GM18499 (cell line): ENCODE results near the gene PEX26.
"Not testable (repeated sequence)": the region's sequence is repeated elsewhere in the genome, so short reads cannot be mapped to it uniquely, and the experiment has no call there.

Source experiments
- ATAC-seq: cut with Tn5 transposase; IDR thresholded peaks from one replicate; pipeline ENCODE4 v1.9.1; 2021; ENCODE audit warnings: moderate number of reproducible peaks; ENCODE audit not compliant: insufficient read depth, unreplicated experiment

Gene PEX26

DNA sequence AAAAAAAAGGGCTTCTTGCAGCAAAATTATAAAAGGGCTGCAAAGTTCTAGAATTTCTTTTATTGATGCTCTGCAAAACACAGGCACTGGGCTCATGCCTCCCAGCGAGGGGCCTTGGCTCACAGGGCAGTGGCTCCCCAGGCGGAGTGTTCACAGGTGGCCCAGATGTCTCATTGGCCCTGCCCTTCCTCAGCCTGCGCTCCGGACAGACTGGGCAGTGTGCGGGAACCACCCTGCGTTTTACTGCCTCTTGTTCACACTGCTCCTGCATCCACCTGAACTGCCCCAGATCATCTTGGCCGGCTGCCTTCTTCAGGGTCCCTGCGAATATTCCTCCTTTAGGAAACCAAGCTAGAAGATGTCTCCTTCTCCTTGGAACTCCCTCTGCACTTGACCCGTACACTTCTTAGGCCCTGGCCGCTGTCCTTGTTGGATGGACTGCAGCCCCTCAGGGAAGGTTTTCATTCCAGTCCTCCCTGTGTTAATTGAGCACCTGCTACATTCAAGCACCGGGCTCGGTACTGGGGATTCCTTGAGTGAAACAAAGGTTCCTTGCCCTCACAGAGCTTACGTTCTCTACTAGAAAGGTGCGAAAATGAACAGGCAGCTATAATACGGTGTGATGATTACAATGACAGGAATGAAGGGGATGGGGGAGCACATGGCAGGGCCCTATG lies 37.3 kb downstream of the PEX26 start:
- no peak for ATAC-seq

DNA sequence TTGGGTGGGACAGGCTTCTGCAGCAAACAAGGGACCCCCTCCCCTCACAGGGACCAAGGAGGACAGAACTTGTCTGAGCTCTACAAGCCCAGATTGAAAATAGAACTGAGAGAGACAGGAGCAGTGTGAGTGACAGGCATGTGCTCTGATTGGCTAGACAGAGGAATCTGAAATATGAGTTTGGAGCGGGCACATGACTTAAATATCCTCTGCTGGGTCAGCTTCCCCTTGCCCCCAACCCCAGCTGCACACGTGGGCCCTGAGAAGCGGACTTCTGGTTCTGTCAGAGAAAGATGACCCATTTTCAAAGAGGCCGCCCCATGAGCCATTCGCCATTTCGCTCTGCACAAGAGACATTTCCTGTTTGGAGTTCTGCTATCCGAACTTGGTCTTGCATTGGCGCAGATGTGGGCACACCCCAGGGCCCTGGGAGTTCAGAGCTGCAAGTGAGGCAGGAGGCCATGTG lies 38.1 kb downstream of the PEX26 start:
- ATAC-seq, result no peak

DNA sequence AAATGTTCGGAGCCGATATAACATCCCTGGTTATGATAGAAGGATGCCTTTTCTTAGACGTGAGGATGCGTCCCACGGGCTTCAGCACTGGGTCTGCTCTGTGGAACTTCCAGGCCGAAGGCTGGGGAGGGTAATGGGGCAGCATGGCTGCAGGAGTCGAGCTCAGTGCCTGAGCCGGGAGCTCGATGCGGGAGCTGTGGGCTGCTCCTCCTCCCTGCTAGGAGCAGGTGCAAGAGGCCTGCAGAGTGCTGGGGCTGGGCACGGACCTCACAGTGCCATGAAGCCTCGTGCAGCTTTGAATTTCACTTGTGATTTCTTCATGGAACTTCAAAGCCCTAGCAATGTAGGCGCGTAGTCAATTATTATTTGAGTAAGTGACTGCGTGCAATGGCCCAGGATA lies 38.8 kb downstream of the PEX26 start:
- no peak for ATAC-seq

DNA sequence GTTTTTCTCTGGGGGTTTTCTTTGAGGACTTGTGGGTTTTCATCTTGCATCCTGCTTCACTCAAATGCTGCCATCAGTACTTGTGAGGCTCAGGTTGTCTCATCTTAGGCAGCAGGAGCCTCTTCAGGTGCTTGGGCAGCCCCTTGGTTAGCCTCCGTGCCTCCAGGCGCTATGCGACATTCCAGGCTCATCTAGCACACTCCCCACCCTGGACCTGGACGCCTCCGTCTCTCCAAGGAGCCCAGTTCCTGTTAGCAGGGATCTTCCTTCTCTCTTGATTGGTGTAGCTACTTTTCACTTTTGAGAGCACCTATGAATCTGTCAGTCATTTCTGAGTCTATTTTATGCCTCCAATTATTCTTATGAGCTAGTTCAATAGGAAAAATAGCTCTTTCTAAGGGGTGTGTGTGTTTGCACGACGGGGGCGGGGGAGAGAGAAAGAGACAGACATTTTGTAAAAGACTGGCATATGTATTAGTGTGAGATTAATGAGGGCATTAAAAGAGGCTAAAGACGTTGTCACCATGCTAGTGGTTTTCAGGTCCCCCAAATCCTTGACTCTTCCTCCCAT lies 40.6 kb downstream of the PEX26 start:
- no peak for ATAC-seq

DNA sequence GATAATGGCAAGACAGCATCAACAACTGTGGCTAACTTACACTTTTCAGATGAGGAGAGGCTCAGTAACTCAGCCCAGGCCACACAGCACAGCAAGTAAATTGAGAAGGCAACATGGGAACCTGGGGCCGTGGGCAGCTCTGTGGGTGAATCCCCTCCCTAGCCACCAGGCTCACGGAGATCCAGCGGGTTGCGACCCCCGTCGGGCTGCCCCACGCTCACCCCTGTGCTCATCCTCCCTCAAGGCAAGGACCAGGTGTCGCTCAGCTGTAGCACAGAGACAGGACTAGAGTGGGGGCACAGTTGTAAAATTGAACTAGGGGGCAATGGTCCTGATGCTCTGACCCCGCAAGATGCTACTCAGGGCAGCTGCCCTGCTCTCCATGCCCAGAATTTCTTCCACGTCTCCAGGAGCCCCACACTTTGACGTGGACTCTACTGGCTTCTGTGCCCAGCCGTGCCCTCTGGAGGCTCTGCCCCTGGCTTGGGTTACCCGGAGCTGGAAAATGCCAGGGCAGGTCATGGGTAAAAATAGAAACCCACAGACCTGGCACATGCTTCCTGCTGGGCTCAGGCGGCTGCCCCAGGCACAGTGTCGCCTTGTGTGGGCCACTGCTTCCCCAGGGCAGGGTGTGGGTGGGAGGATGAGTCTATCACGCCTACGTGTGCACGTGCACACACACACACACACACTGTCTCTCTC lies 41.8 kb downstream of the PEX26 start:
- no peak for ATAC-seq

DNA sequence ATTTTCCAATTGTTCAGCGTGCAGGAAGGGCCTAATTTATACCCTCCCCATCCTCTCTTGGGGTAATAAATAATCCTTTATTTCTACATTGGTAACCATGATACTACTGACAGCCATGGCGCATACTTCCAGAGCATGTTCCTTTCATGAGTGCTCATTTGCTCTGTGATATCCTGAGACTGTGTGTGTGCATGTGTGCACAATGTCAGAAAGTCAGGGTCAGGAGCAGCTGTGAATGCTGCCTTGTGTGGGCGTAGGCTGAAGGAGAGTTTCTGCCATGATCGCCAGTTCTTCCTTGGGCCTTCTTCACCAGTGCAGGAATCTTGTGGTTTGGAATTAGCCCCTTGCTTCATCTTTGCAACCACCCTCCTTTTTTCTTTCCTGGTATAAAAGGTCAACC lies 43.1 kb downstream of the PEX26 start:
- ATAC-seq, result no peak

DNA sequence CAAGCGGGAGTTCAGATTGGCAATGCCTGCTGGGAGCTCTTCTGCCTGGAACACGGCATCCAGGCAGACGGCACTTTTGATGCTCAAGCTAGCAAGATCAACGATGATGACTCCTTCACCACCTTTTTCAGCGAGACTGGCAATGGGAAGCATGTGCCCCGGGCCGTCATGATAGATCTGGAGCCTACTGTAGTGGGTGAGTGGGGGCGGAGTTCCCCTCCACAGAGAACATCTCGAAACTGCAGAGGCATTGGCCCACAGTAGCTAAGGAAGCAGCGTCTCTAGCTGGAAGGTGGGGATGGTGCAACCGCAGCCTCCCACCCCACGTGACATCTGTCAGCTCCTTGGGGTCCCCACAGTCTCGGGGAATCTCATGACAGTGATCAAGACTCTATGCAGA lies 43.7 kb downstream of the PEX26 start:
- no peak for ATAC-seq

DNA sequence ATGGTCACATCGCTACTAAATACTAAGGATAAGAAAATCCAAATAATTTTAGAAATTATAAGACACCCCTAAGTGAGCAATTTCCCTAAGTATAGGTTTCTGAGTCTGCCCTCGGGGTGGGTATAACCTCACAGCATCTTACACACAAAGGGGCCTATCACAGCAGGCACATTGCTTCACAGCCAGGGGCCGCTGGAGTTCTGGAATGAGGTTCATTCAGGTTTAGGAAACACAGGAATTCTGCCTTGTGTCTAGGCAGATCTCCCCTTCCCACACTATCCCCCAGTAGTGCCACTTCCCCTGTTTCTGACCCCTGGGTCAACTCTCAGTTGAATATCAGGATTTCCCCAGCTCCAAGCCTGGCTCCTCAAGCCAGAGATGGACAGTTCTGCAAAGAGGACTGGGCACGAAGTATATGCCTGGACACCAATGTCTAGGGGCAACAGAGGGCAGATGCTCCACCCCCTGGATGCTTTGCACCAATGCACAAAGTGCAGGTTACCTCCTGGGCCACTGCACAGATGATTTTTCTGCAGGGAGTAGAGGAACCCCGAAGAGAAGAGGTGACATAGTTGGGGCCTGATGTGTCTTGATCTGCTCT lies 44.3 kb downstream of the PEX26 start:
- no peak for ATAC-seq

DNA sequence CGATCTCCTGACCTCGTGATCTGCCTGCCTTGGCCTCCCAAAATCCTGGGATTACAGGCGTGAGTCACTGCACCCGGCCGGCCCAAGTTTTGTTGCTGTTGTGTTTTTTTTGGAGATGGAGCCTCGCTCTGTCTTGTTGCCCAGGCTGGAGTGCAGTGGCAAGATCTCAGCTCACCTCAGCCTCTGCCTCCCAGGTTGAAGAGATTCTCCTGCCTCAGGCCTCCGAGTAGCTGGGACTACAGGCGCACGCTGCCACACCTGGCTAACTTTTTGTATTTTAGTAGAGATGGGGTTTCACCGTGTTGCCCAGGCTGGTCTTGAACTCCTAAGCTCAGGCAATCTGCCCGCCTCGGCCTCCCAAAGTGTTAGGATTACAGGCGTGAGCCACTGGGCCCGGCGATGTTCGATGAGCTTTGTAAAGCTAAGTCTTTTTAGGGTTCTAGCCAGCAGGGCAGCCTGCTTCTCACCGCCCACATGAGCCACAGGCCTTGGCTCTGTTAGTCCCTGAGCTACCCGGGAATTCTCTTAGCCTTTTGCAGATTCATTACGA lies 45.8 kb downstream of the PEX26 start:
- not testable (repeated sequence) for ATAC-seq

DNA sequence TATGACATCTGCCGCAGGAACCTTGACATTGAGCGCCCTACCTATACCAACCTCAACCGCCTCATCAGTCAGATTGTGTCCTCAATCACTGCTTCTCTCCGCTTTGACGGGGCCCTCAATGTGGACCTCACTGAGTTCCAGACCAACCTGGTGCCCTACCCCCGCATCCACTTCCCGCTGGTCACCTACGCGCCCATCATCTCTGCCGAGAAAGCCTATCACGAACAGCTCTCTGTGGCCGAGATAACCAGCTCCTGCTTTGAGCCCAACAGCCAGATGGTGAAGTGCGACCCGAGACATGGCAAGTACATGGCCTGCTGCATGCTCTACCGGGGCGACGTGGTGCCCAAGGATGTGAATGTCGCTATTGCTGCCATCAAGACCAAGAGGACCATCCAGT lies 48.8 kb downstream of the PEX26 start:
- no peak for ATAC-seq

DNA sequence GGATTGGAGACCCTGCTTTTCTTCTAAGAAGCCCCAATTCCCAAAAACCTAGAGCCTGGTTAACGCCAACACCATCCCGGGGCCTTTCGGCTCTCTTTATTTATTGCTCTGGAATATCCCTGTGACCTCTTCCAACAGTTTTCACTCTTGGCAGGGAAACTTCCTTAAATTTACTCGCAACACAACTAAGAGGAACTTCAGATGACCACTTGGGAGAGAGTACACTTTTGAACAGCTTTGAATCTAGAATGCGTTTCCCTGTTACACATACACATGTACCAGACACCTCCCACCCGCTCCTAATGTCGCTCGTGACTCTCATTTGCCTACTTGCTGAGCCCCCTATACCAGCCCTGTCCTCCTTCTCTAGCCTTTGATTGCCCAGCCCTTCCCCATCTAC lies 52.2 kb downstream of the PEX26 start:
- ATAC-seq, result no peak

DNA sequence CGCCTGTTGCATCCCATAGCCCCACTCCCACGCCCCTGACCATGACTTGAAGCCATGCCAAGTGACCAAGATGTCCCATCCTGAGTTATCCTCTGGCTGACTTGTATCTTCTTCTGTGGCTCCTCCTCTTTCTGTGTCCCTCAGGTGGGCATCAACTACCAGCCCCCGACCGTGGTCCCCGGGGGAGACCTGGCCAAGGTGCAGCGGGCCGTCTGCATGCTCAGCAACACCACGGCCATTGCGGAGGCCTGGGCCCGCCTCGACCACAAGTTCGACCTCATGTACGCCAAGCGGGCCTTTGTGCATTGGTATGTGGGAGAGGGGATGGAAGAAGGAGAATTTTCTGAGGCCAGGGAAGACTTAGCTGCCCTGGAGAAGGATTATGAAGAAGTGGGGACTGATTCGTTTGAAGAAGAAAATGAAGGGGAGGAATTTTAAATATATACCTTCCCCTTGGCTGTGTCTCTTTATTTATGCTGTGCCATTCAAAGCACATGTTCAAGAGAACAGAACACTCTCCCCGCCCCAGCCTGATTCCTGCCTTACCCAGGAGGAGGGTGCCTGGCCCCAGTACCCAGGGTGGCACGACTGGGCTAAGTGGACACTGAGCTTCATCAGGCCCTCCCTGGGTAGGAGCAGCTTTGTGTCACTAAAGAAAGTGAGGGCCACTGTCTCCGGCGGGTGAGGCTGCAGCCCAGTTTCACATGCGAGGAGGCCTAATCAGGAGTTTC lies 53.1 kb downstream of the PEX26 start:
- ATAC-seq, result no peak

DNA sequence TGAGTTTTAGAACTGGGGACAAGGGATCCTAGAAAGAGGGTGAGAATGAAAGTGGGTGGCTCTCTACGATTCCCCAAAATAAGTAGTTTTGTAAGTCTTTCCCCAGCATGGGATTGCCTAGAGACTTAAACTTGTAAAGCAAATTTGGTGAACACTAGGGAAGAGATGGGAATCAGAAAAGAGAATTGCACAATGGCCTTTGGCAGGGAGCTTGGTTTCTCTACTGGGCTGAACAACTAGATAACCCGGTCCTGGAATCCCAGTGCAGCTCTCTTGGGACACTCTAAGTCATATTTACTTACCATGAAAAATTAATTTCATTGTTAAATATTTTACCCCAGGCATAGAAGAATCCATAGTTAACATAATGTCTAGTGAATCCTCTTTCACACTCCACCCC lies 55.7 kb downstream of the PEX26 start:
- ATAC-seq, result no peak

DNA sequence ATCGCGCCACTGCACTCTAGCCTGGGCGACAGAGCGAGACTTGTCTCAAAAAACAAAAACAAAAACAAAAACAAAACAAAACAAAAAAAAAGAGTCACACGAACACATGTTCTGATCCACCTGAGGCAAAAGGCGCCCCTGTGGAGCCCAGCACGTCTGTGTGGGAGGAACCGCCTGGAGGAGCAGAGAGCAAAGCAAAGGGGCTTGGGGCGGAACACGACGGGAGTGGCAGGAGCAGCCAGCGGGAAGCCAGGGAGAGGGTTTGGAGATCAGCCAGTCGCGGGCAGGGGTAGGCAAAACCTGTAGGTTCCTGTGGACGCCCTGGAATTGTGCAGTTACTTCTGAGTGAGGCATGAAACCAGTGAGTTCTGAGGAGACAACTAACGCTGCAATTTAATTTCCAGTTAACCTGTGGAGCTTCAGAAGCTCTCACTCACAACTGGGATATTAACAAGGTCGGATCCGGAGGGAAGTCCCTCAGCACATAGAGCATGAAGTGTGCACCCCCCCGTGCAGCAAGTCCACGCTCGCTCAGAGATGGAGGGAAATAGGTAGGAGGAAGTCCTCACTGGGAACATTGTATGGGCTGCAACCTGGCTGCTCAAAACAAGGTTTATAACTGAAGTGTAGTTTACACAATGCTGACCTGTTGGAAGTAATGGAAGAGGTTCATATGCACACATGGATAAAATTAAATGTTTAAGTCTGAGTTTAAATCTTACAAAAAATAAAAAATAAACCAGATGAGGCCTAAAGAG lies 59.0 kb downstream of the PEX26 start:
- ATAC-seq, result no peak

DNA sequence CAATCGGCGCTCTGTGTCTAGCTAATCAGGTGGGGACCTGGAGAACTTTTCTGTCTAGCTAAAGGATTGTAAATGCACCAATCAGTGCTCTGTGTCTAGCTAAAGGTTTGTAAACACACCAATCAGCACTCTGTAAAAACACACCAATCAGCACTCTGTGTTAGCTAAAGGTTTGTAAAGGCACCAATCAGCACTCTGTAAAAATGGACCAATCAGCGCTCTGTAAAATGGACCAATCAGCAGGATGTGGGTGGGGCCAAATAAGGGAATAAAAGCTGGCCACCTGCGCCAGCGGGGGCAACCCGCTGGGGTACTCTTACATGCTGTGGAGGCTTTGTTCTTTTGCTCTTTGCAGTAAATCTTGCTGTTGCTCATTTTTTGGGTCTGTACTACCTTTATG lies 63.2 kb downstream of the PEX26 start:
- ATAC-seq, result not testable (repeated sequence)

DNA sequence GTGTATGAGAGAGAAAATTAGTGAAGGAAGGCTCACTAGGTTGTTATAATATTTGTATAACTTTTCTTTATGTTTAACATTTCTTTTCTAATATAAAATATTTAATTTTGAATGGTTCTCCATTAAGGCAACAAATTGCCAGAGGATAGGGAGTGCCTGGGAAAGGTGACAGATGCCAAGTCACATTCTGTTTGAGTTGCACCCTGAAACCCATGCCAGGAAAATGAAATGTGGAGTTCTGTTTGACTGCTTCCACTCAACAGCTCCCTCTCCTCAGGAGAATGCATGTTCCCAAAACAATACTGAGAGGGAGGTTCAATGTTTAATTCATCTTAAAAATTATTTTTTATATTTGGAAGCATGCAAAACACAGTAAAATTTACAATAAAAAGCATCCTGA lies 66.3 kb downstream of the PEX26 start:
- ATAC-seq, result no peak

DNA sequence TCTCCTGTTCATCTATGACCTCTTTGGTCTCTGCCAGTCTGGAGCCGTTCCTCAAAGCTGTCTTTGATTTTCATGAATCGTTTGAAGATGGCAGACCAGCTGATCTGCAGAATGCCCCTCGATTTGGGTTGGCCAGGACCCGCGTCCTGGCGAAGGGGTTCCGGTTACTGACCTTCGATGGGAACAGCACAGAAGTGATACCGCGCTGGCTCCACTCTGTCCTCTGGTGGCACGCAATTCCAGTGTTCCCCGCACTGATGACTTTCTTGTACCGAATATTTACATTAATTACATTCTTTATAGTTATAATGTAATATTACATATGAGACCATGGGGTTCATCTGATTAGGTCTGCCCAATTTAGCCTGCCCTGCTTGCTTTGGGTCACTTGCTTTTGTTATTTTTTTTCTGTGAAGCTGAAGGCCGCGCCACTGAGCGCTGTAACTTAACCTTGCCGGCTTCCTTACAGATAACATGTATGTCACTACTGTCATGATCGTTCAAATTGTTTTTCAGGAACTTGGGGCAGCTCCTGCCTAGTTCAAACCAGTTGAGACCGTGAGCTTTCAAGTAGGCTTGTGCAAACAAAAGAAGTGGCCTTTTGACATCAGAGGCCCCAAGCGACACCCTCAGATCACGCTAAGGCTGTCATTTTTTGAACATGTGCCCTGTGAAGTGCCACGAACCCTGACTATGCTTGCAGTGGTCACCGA lies 68.0 kb downstream of the PEX26 start:
- no peak for ATAC-seq

DNA sequence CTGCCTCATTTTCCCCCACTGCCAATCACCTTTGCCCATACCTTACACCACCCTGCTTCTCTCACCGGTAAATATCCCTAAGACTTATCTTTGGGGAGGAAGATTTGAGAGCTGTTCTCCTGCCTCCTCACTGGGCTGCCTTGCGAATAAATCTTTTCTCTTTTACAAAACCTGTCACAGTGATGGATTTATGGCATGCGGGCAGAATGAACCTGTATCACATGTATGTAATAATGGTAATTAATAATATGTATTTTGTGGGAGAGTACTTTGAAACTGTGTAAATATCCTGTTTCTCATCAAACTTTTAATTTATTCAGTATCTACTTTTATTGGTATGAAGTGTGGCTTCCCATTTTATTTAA lies 68.6 kb downstream of the PEX26 start:
- ATAC-seq, result no peak

DNA sequence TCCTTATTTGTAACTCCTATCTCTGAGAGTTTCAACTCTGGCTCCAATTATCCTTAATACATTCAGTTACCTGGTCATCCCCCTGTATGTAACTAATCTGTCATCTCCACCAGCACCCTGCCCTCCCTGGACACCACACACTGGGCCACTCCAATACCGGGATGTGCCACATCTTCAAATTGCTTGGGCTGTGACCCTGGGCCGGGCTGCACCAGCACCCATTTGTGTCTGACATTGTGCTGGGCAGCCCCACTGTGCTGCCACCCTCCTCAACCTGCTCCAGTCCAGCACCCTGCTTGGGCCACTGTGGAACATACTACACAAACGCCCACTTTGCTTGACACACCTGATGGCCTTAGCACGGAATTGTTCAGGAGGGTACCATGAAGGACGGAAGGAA lies 70.0 kb downstream of the PEX26 start:
- ATAC-seq, result no peak
